ENCODE measurements around the gene F10.
"Not testable (repeated sequence)": the region's sequence is repeated elsewhere in the genome, so short reads cannot be mapped to it uniquely, and the experiment has no call there.

The F10 gene

DNA sequence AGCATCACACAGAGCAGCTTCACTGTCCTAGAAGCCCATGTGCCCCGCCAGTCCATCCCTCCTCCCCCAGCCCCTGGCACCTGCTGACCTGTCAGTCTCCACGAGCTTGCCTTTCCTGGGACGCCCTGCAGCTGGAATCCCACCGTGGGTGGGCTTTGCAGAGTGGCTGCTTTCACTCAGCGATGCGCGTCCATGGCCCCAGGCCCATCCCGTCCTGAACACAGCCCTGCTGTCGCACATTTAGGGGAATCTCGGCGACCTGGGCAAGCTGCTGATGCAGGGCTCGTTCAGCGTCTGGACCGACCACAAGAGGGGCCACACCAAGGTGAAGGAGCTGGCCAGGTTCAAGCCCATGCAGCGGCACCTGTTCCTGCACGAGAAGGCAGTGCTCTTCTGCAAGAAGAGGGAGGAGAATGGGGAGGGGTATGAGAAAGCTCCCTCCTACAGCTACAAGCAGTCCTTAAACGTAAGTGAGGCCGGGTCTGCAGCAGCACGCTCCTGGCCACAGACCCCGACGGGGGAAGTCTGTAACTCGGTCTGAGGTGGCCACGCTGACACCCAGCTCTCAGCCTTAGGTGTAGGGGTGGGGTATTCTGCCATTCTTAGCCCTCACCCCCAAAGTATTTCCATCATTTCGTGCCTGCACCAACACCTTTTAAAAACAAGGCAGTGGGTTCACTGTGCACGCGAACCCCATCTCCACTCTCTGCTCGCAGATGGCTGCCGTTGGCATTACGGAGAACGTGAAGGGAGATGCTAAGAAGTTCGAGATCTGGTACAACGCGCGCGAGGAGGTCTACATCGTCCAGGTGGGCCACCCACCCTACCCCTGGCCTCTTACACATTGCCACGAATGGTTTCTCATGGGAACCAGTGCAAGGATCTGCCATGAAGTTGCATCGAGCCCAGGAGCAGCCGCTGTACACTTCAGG, 35.3 kb upstream of the F10 start:
- no peak for DNase-seq

DNA sequence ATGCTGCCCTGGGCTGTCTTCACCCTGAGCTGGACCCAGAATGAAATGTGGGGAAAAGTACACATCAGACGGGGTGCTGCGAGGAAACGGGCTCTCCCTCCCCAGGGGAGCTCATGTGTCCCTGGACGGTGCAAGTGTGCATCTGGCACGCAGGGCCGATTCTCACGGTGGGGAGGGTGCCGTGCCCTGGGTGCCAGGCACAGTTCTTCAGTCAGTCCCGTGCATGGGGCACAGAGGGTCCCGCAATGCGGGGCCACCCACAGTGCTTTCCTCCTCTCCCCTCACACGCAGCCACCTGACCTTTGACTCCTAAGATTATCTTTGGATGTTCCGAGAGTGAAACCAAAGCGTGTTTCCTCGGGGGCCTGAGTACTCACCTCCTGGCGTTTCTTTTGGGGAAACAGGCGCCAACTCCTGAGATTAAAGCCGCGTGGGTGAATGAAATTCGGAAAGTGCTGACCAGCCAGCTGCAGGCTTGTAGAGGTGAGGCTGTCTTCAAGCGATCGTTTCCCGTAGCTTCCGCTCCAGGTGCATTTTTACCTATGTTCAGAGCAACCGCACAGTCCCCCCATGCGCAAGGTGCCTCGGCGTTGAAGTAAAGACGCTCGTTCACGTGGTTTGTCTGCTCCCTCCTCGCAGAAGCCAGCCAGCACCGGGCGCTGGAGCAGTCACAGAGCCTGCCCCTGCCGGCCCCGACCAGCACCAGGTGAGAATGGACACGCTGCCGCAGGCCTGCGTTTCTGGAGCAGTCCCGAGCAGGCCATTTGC, 34.5 kb upstream of the F10 start:
- DNase-seq = no peak

DNA sequence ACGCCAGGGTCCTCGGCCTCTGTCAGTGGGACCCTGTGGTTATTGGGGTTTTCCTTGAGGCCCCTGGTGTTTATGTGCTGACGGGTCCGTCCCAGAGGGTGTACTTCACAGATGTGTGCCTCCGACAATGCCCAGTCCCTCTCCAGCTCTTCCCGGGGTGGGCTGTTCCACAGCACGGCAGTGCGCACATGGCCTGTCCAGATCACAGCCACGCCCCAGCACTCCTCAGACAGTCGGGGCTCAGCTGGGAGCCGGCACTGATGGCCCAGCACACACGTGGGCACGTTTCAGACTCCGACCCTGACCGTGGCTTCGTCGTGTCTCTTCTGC, 33.9 kb upstream of the F10 start:
- no peak for DNase-seq

DNA sequence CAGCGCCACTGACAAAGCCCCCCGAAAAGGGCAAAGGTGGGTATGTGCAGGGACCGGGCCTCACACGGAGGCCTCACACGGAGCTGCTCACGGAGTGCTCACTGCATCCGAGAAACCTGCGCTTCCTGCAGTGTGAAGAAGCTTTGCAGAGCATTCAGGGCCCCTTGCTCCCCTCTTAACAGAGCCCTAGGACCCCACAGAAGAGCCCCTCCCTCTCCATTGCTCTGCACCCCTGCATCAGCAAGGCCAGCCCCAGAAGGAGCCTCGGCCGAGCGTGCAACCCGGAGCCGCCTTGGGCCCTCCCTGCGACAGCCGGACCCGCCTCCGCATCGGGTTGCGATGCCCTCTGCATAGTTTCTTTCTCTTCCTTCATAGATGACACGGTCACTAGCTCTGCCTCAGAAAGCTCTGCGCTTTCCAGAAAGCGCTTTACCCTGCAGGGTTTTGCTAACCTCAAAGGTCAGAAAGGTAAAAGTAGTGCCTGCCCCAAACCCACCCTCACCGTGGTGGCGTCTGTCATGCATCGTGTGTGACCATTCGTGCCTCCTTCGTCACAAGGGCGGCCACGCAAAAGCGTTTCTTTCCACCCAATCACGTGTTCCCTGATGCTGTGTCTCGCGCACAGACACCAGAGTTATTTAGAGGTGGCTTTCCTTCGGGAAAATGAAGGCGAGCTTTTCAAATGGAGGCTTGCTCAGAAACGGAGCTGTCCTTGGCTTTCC, 32.7 kb upstream of the F10 start:
- DNase-seq = no peak

DNA sequence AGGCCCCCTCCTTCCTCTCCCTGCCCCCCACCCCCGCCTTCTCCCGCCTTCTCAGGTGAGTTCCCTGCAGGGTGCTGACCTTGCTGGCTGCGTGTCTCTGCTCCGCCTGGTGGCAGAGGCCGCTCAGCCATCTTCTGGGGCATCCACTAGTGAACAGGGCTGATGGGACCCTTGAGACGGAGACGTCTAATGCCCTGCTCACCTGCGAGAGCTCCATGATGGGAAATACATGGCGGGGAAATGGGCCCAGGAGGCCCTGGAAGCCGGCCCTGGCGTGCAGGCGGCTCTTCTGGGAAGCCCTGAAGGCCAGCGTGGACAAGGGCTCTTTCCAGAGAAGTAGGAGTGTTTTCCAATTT, 32.2 kb upstream of the F10 start:
- DNase-seq = no peak

DNA sequence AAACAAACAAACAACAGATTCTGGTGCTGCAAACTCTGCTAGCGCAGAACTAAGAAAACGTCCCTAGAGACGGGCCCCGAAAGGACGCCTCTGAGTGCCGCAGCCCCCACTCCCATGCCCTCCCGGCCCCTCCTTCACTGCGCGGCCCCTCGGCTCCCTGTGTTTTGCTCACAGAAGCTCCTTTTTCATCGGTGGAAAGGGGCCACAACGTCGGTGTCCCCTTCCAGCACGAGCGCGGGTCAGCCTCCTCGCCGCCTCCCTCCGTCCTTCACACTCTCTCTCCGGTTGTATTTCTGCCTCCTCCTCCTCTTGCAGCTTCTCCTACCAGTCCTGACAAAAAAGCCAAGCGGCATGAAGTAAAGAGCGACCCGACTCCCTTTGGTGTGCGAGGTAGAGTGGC, 31.8 kb upstream of the F10 start:
- no peak for DNase-seq

DNA sequence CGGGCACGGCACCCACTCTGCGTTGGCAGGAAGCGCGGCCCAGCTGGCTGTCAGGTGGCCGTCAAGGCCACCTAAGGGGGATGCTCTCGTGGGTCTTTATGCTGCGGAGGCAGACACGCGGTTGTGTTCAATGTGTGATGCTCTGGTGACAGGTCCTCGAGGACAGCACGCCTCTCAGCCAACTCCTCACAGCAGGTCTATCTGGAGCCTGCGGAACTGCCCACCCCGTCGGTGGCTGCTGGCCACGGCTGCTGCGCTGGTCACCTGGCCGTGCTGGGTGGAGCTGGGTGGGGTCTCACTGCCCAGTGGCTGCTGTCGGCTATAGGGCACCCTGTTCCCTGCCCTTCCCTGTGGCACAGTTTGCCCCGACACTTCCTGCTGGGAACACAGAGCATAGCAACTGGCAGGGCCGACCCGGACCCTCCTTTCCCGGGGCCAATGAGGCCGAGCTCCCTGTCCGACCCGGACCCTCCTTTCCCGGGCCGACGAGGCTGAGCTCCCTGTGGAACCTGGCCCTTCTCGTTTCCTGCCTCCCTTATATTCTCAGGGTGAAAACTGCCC, 31.3 kb upstream of the F10 start:
- no peak for DNase-seq

DNA sequence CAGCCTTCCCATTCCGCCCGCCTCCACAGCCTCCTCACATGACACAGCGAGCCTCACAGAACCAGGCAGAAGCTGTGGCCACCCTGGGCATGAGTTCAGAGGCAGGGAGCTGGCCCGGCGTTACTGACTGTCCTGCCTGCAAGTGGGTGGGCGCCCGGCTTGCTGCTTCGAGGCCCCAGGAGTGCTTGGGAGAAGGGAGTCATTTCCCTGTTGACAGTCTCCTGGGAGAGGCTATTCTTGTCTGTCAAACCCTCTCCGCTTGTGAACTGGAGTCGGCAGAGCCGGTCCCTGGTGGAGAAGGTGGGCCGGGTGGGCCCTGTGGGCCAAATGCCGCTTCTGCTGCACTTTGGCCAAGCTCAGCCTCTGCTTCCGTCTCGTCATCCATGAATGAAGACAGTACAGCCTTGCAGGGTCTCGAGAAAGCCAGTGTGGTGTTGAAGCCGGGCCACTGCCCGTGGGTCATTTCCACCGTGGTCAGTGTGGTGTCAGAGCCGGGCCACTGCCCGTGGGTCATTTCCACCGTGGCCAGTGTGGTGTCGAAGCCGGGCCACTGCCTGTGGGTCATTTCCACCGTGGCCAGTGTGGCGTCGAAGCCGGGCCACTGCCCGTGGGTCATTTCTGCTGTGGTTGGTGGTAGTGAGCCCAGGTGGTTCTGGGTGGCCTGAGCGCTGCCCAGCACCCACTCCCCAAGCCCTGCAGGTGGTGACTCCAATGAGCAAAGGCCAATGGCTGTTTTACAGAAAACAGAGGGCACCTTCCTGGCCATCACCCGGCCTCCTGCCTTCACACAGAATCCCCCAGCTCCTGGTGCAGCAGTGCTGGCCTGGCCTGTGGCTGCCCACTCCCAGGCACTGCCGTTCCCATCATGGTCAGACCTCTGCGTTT, 30.5 kb upstream of the F10 start:
- no peak for DNase-seq

DNA sequence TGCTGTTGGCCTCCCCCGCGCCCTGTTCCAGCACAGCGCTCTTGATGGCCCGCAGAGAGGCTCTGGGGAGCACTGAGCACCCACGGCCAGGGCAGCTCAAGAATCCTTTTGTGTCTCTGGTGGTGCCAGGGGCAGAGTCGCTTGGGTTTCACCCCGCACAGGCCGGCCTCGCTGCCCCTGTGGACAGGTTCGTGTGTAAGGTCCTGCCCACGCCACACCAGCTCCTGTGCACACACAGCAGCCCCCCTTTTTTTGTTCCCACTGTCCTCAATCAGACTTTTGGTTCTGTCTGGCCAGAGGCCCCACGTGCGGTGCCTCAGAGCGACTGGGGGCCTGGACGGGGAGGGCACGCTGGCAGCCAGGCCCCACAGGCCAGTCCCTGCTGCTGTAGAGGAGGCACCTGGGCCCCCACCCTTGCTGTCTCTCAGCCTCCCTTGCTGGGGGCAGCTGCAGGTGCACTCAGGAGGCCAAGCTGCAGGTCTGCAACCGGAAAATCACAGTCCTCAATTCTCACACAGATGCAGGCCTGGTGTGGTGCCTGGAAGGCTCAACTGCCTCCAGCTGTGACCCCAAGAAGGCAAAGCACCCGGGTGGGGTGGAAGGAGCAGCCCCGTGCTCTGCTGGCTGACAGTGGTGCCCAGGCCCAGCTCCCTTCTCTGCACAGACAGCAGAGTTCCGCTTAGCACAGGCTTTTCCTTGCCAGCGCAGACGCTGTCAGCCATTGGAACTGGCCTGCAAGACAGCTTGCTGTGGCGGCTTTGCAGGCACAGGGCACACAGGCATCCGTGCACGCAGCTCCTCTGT, 29.6 kb upstream of the F10 start:
- DNase-seq = no peak

DNA sequence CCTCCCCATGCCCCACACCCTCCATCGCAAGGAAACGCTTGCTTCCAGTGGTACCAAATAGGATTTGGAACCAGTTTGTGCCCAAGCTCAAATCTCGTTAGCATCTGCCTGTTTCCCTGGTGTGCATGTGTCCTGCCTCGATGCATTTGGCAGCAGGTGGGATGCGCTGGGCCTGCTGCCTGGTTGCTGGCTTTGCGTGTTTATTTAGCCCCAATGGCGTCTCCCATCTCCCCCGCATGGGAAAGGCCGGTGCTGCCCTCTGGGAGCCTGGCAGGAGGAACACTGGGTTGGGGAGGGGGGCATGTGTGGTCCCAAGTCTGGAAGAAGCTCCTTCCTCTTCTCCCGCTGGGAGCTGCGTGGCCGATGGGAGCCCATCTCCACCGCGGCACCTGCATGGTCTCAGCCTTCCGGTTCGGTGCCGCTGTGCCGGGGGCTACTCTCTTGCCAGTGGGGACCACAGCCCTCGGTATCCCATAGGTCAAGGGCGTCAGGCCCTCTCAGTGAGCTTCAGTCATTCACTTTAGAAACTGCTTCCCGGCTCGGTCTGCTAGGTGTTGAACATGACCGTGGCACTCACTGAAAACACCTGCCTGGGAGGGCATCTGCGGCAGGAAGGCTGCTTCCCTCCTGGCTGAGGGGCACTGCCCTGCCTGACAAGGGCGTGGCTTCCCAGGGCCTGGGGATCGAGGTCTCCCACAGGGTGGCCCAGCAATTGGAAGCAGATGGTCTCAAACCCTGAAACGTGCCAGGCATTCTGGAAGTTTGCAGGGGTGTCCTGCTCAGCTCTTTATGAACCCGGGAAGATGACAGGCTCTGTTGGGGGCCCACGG, 28.8 kb upstream of the F10 start:
- DNase-seq = no peak

DNA sequence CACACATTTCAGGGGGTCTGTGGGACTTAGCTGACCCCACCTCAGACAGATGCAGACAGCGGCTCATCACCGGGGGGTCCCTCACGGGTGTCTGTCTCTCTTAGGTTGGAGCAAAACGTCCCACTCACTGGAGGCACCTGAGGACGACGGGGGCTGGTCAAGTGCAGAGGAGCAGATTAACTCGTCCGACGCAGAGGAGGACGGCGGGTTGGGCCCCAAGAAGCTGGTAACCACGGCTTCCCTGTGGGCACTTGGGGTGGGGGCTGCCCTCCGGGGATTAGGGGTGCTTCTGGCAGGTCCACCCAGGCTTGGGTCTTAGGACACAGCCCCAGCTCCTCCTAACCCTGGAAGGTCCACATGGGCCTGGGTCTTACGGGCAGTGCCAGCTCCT, 28.2 kb upstream of the F10 start:
- DNase-seq = no peak

DNA sequence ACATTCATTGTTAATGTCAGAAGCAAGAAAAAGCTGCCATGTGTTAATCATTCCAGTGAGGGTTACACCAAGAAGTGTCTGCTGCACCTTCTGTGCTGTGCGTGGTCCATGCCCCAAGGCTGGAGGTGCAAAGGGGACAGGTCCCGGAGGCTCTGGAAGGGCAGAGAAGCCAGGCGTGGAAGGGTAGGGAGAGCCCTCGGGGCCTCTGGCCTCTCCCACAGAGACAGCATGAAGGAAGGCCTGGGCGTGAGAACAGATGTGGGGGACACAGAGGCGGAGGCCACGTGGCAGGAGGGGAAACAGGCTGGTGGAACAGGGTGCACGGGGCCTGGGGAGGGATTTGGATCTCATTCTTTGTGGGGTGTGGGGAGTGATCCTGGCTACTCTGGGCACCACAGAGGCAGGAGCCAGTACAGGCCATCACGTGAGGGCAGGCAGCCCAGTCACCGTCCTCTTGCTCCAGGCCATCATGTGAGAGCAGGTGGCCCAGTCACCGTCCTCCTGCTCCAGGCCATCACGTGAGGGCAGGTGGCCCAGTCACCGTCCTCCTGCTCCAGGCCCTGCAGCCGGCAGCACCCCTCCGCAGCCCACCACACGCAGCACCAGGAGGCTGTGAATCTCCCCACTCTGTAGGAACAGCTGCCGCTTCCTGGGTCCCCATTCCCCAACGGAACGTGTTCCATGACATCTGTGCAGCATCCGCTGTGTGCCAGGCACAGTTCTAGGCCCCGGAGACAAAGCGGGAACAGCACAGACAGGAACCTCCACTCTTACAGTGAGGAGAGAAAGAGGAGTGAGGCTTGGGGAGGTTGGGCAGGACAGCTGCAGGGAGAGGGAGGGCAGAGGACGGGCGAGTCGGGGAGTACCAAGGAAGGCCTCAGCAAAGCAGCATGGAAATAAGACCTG, 27.2 kb upstream of the F10 start:
- DNase-seq = no peak

DNA sequence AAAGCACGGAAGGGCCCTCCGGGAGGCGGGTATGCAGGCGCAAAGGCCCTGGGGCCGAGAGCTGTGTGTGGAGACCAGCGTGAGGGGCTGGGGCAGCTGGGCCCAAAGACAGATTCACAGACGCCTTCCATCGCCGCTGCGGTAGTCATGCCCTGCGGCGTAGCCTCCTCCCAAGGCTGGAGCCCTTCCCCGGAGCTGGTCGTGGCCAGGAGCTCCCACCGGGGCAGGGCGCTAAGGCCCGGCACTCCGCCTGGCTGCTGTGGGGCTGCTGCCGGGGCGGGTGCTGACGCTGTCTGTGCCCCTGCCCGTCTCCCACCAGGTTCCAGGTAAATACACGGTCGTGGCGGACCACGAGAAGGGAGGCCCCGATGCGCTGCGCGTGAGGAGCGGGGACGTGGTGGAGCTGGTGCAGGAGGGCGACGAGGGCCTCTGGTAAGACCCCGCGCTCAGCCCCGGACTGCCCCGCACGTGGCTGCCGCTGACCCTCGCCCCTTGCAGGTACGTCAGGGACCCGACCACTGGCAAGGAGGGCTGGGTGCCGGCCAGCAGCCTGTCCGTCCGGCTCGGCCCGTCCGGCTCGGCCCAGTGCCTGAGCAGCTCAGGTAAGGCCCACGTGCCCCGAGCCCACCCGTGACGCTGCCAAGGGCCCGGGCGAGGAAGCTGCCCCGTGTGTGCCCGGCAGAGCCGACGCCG, 26.4 kb upstream of the F10 start:
- DNase-seq = no peak

DNA sequence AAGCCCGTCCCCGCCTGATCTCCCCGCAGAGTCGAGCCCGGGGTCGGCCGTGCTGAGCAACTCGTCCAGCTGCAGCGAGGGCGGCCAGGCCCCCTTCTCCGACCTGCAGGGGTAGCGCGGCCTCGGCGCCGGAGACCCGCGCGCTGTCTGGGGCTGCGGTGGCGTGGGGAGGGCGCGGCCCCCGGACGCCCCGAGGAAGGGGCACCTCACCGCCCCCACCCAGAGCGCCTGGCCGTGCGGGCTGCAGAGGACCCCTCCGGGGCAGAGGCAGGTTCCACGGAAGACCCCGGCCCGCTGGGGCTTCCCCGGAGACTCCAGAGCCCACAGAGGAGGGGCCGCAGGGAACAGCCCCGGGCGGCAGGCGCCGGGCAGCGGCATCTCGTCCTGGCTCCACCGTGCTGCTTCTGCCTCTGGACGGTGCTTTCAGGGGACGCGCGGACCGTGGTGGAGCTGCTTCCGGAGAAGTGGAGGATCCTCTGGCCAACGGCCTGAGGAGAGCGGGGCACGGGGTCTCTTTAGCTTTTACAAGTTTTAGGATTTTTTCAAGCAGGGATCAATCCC, 25.8 kb upstream of the F10 start:
- DNase-seq = no peak

DNA sequence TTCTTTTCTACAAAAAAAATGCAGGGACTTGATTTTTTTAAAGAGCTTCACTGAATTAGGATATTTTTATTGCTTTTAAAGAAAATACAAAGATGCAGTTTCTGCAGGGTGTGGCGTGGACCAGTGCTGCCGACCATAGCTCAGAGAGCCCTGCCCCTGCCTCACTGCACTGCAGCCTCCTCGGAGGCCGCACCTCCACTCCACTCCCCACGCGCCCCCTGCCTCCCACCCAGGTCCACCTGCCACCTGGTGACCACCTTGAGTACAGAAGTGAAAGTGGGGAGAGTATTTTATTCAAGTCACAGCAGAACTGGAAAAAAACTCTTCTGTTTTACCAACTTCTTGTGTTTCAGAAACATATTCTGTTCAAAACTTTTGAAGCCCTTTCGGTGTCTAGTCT, 24.9 kb upstream of the F10 start:
- no peak for DNase-seq

DNA sequence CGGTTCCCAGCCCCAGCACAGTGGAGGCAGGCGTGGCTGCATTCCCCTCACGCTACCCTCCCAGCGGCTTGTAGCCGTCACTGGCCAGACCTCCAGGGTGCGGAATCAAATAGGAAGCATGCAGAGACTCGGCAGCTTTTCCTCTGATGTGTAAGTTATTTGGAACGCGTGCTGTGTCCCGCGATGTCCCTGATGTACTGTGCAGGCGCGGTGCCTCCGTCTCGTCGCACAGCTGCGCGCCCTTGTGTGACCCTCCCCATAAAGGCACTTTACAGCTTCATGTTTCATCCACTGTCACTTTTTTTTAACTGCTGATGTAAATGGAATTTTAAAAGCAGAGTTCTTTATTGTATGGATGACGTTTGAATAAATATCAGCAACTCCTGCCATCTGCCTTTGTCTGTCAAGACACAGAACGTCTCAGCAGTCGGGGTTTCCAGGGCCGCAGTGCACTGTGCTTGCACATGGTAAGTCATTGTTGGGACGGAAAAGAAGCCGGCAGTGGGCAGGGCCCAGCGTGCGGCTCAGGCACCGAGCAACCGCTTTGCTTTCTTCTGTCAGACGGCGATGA, 24.4 kb upstream of the F10 start:
- no peak for DNase-seq

DNA sequence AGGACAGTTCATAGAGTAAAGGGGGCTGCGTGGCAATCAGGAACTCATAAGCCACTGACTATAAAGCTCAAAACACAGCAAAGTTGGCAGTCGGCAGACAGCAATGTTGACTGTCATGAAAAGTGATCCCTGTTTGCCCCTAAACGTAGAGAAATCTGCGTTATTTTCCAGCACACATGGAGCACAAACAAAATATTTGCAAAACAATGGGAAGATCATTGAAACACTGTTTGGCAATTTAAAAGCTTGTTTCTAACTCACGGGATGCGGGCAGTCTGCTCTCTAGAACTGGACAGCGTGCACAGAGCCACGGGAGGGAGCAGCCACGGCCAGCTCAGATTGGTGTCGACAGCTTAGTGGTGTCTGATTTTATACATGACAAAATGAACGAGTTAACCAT, 23.5 kb upstream of the F10 start:
- no peak for DNase-seq

DNA sequence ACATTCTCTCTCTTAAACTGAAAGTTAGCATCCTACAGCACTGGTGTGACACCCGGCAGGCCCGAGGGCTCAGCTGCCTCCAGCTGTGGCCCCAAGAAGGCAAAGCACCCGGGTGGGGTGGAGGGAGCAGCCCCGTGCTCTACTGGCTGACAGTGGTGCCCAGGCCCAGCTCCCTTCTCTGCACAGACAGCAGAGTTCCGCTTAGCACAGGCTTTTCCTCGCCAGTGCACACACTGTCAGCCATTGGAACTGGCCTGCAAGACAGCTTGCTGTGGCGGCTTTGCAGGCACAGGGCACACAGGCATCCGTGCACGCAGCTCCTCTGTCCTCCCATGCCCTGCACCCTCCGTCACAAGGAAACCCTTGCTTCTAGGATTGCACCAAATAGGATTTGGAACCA, 20.3 kb upstream of the F10 start:
- not testable (repeated sequence) for DNase-seq

All from NK-92 treated with Interleukin-12 subunit alpha and Interleukin-12 subunit beta, amount 100 ng/mL, for 24 hours (cell line).